IgD-negative memory B cell (primary cell): ENCODE results near the gene IL16. TPM values are rescaled to one million over a fixed set of nuclear protein-coding genes. Genes with fewer than 3 reads are reported as not detected.
A peak's percentile ranks its signal among the peaks of the same experiment; 100 is the strongest.

ENCODE experiments used
- H3K27ac Mint-ChIP-seq, 3 donors: one replicate each; pipeline ENCODE4 v1.8.0; 2020 to 2022; ENCODE audit warnings: mild to moderate bottlenecking in 3 of 3, mixed read lengths in 3 of 3, moderate library complexity in 1 of 3
- H3K27me3 Mint-ChIP-seq: one replicate; pipeline ENCODE4 v1.8.0; 2021; ENCODE audit warnings: mixed read lengths
- H3K36me3 Mint-ChIP-seq: one replicate; pipeline ENCODE4 v1.8.0; 2020; ENCODE audit warnings: mild to moderate bottlenecking, mixed read lengths
- H3K4me1 Mint-ChIP-seq, 3 donors: one replicate each; pipeline ENCODE4 v1.8.0; 2020 to 2022; ENCODE audit warnings: mixed read lengths in 3 of 3, mild to moderate bottlenecking in 1 of 3
- H3K4me3 Mint-ChIP-seq, 4 donors: one replicate each; pipeline ENCODE4 v1.8.0; 2020 to 2022; ENCODE audit warnings: mild to moderate bottlenecking in 4 of 4, mixed read lengths in 4 of 4, moderate library complexity in 3 of 4
- H3K9me3 Mint-ChIP-seq, 3 donors: one replicate each; pipeline ENCODE4 v1.8.0; 2020 to 2021; ENCODE audit warnings: mixed read lengths in 3 of 3, mild to moderate bottlenecking in 1 of 3
- polyA plus RNA-seq: library from polyadenylated mRNA; unstranded; fragments of 300-500 nt; fragmentation: Illumina TruSeq; gene quantifications from one replicate; pipeline ENCODE4 v1.2.3, GENCODE V29; 2021

The IL16 gene
- polyA plus RNA-seq, 1 donor from 2014 or later, result 301 TPM

- H3K4me1 Mint-ChIP-seq, result no peaks in the 10 kb centered on the region
- peaks cover 0 to 33% (median 17%) of the 10 kb centered on the region in 3 donors for H3K9me3 Mint-ChIP-seq
- H3K36me3 Mint-ChIP-seq, result peaks cover 6% of the 10 kb centered on the region
Measured at GRCh38 chr15:81244306-81244705, 47.6 kb downstream of the IL16 start.

GRCh38 chr15:81253846-81254245 lies 57.2 kb downstream of the IL16 start:
- Mint-ChIP-seq H3K9me3 (peaks cover 2 to 6% (median 5%) of the 10 kb centered on the region in 3 donors), H3K27ac (no peak overlapping the region), H3K36me3 (peaks cover 2% of the 10 kb centered on the region), H3K4me1 (no peaks in the 10 kb centered on the region), H3K27me3 (peaks cover 17% of the 10 kb centered on the region), H3K4me3 (no peak overlapping the region)

More at GRCh38 chr15:81244306-81244705, 47.6 kb downstream of the IL16 start:
- Mint-ChIP-seq H3K27ac (no peak overlapping the region), H3K27me3 (no peaks in the 10 kb centered on the region), H3K4me3 (peak overlapping the region in 1 of 4 donors; percentile 46)

GRCh38 chr15:81254277-81254915 lies 57.7 kb downstream of the IL16 start:
- Mint-ChIP-seq H3K4me3 (no peak overlapping the region), H3K4me1 (no peaks in the 10 kb centered on the region), H3K9me3 (peaks cover 2 to 5% (median 4%) of the 10 kb centered on the region in 3 donors), H3K27me3 (peaks cover 19% of the 10 kb centered on the region), H3K27ac (no peak overlapping the region), H3K36me3 (peaks cover 2% of the 10 kb centered on the region)

GRCh38 chr15:81254916-81255290 lies 58.2 kb downstream of the IL16 start:
- Mint-ChIP-seq H3K27me3 (peaks cover 20% of the 10 kb centered on the region), H3K9me3 (peaks cover 0 to 5% (median 2%) of the 10 kb centered on the region in 3 donors)

GRCh38 chr15:81255315-81255957 lies 58.8 kb downstream of the IL16 start:
- Mint-ChIP-seq H3K27ac (no peak overlapping the region), H3K36me3 (no peaks in the 10 kb centered on the region), H3K27me3 (peaks cover 21% of the 10 kb centered on the region), H3K9me3 (peaks cover 0 to 2% (median 2%) of the 10 kb centered on the region in 3 donors), H3K4me3 (no peak overlapping the region), H3K4me1 (no peaks in the 10 kb centered on the region)

More at GRCh38 chr15:81254916-81255290, 58.2 kb downstream of the IL16 start:
- Mint-ChIP-seq H3K36me3 (peaks cover 2% of the 10 kb centered on the region), H3K4me3 (no peak overlapping the region), H3K27ac (no peak overlapping the region), H3K4me1 (no peaks in the 10 kb centered on the region)

- peaks cover 0 to 2% (median 0%) of the 10 kb centered on the region in 3 donors for H3K9me3 Mint-ChIP-seq
- H3K4me3 Mint-ChIP-seq, result no peak overlapping the region
- peaks cover 19% of the 10 kb centered on the region for H3K27me3 Mint-ChIP-seq
- H3K4me1 Mint-ChIP-seq, result no peaks in the 10 kb centered on the region
- H3K27ac Mint-ChIP-seq, result no peak overlapping the region
- H3K36me3 Mint-ChIP-seq, result no peaks in the 10 kb centered on the region
Measured at GRCh38 chr15:81255958-81256320, 59.3 kb downstream of the IL16 start.

- Mint-ChIP-seq H3K27ac (no peak overlapping the region), H3K4me3 (no peak overlapping the region), H3K36me3 (no peaks in the 10 kb centered on the region), H3K9me3 (no peaks in the 10 kb centered on the region), H3K4me1 (no peaks in the 10 kb centered on the region), H3K27me3 (peaks cover 18% of the 10 kb centered on the region)
Measured at GRCh38 chr15:81256916-81257315, 60.2 kb downstream of the IL16 start.

- Mint-ChIP-seq H3K27me3 (peaks cover 18% of the 10 kb centered on the region), H3K4me3 (no peak overlapping the region), H3K36me3 (no peaks in the 10 kb centered on the region), H3K27ac (no peak overlapping the region), H3K4me1 (no peaks in the 10 kb centered on the region), H3K9me3 (no peaks in the 10 kb centered on the region)
Measured at GRCh38 chr15:81257435-81257834, 60.8 kb downstream of the IL16 start.

- H3K4me3 Mint-ChIP-seq, result no peak overlapping the region
- H3K4me1 Mint-ChIP-seq, result no peaks in the 10 kb centered on the region
- no peaks in the 10 kb centered on the region for H3K36me3 Mint-ChIP-seq
- H3K27ac Mint-ChIP-seq, result no peak overlapping the region
- peaks cover 18% of the 10 kb centered on the region for H3K27me3 Mint-ChIP-seq
- H3K9me3 Mint-ChIP-seq, result no peaks in the 10 kb centered on the region
Measured at GRCh38 chr15:81258455-81258854, 61.8 kb downstream of the IL16 start.

GRCh38 chr15:81259760-81260298 lies 63.1 kb downstream of the IL16 start:
- no peaks in the 10 kb centered on the region for H3K36me3 Mint-ChIP-seq
- no peak overlapping the region for H3K4me3 Mint-ChIP-seq

GRCh38 chr15:81261172-81261811 lies 64.6 kb downstream of the IL16 start:
- Mint-ChIP-seq H3K27ac (no peak overlapping the region), H3K36me3 (no peaks in the 10 kb centered on the region), H3K4me1 (peaks cover 8 to 13% (median 9%) of the 10 kb centered on the region in 3 donors), H3K4me3 (no peak overlapping the region), H3K27me3 (peaks cover 19% of the 10 kb centered on the region), H3K9me3 (no peaks in the 10 kb centered on the region)

More at GRCh38 chr15:81259760-81260298, 63.1 kb downstream of the IL16 start:
- H3K27ac Mint-ChIP-seq, result no peak overlapping the region
- H3K9me3 Mint-ChIP-seq, result no peaks in the 10 kb centered on the region
- H3K27me3 Mint-ChIP-seq, result peaks cover 18% of the 10 kb centered on the region
- no peaks in the 10 kb centered on the region for H3K4me1 Mint-ChIP-seq

- Mint-ChIP-seq H3K27ac (no peak overlapping the region), H3K4me3 (no peak overlapping the region), H3K4me1 (peaks cover 9 to 15% (median 10%) of the 10 kb centered on the region in 3 donors), H3K27me3 (peaks cover 14% of the 10 kb centered on the region), H3K36me3 (no peaks in the 10 kb centered on the region), H3K9me3 (no peaks in the 10 kb centered on the region)
Measured at GRCh38 chr15:81263477-81263876, 66.8 kb downstream of the IL16 start.

GRCh38 chr15:81264072-81264857 lies 67.6 kb downstream of the IL16 start:
- H3K4me1 Mint-ChIP-seq, result peaks cover 9 to 15% (median 10%) of the 10 kb centered on the region in 3 donors
- no peaks in the 10 kb centered on the region for H3K36me3 Mint-ChIP-seq
- H3K27me3 Mint-ChIP-seq, result peaks cover 12% of the 10 kb centered on the region
- H3K4me3 Mint-ChIP-seq, result no peak overlapping the region
- no peaks in the 10 kb centered on the region for H3K9me3 Mint-ChIP-seq
- H3K27ac Mint-ChIP-seq, result no peak overlapping the region

- peak overlapping the region; percentile 4 to 89 (median 60) for H3K4me3 Mint-ChIP-seq
- no peaks in the 10 kb centered on the region for H3K36me3 Mint-ChIP-seq
- peak overlapping the region in 1 of 3 donors; percentile 32 for H3K27ac Mint-ChIP-seq
- H3K9me3 Mint-ChIP-seq, result no peaks in the 10 kb centered on the region
- H3K4me1 Mint-ChIP-seq, result peaks cover 9 to 15% (median 10%) of the 10 kb centered on the region in 3 donors
- peaks cover 9% of the 10 kb centered on the region for H3K27me3 Mint-ChIP-seq
Measured at GRCh38 chr15:81265256-81265943, 68.7 kb downstream of the IL16 start.
